Spleen (tissue), 13 donors: ENCODE measurements around the gene TET3. TPM values are rescaled to one million over a fixed set of nuclear protein-coding genes. Genes with fewer than 3 reads are reported as not detected.

Source experiments
- DNase-seq: peaks from one replicate; pipeline ENCODE4 v3.0.0-alpha.2; 2020
- H3K27ac ChIP-seq, 8 donors: fragments of 200-600 bp; sonication (generic) in 7 of 8; 1 replicate in 4 of 8; 2 replicates in 4 of 8; pipeline versions ENCODE4 v1.5.0 to v1.8.0; 2016 to 2021; ENCODE audit warnings: inconsistent platforms in 4 of 8, mild to moderate bottlenecking in 4 of 8, moderate library complexity in 1 of 8
- H3K27me3 ChIP-seq, 7 donors: fragments of 200-600 bp; sonication (generic) in 6 of 7; replicated peaks in 1 of 7; 1 replicate in 4 of 7; 2 replicates in 3 of 7; pipeline versions ENCODE4 v1.5.0 to v1.8.0; 2016 to 2021; ENCODE audit warnings: inconsistent platforms in 3 of 7, mild to moderate bottlenecking in 1 of 7
- H3K36me3 ChIP-seq, 6 donors: fragments of 200-600 bp; sonication (generic) in 5 of 6; 1 replicate in 4 of 6; 2 replicates in 2 of 6; pipeline versions ENCODE4 v1.5.0 to v1.8.0; 2016 to 2021; ENCODE audit warnings: inconsistent platforms in 2 of 6
- H3K4me1 ChIP-seq, 6 donors: fragments of 200-600 bp; sonication (generic) in 5 of 6; 1 replicate in 3 of 6; 2 replicates in 3 of 6; pipeline versions ENCODE4 v1.5.0 to v1.8.0; 2016 to 2021; ENCODE audit warnings: inconsistent platforms in 3 of 6
- H3K4me3 ChIP-seq, 8 donors: fragments of 200-600 bp; sonication (generic) in 7 of 8; 1 replicate in 4 of 8; 2 replicates in 4 of 8; pipeline versions ENCODE4 v1.5.0 to v1.8.0; 2016 to 2021; ENCODE audit warnings: inconsistent platforms in 4 of 8, mild to moderate bottlenecking in 4 of 8, moderate library complexity in 2 of 8
- H3K9me3 ChIP-seq, 8 donors: fragments of 200-600 bp; sonication (generic) in 7 of 8; 1 replicate in 4 of 8; 2 replicates in 4 of 8; pipeline versions ENCODE4 v1.5.0 to v1.8.0; 2016 to 2021; ENCODE audit warnings: inconsistent platforms in 4 of 8
- POLR2A ChIP-seq, 3 donors: fragments of 450-650 bp; IDR thresholded peaks; one replicate each; pipeline ENCODE4 v1.5.1; 2017; ENCODE audit warnings: antibody characterized with exemption in 3 of 3, mild to moderate bottlenecking in 1 of 3
- POLR2AphosphoS5 ChIP-seq, 3 donors: sonication (generic); formaldehyde crosslinking; IDR thresholded peaks; one replicate each; pipeline ENCODE4 v1.5.1; 2017; ENCODE audit warnings: antibody characterized with exemption in 3 of 3
- WGBS, 5 donors: extraction: QIAGEN DNeasy Blood & Tissue Kit in 3 of 5; methylation state at CpG; one replicate each; pipeline versions ENCODE4 v1.1.5 to v1.1.7; 2013 to 2018; 5-methylcytosine and 5-hydroxymethylcytosine counted together
- intact Hi-C: fragments of 100-400 bp; cut with DNase I; formaldehyde crosslinking; loops from one replicate; pipeline ENCODE4 v1.15.0; 2023; ENCODE audit warnings: low total_unique reads
- long read RNA-seq, 2 donors: transcript quantifications; one replicate each; lab custom pipeline, GENCODE V29; 2026
- polyA plus RNA-seq, 3 donors: library from polyadenylated mRNA; stranded (reverse); fragments of 200-250 nt; gene quantifications; one replicate each; pipeline ENCODE4 v1.2.1, GENCODE V29; 2013
- total RNA-seq, 7 donors: library from RNA; depleted of rRNA in 3 of 7; stranded (reverse); fragments of >200 nt in 3 of 7; fragmentation: NEBNext Ultra II Directional in 4 of 7; extraction: Animal tissue kit (Norgen Biotek cat#: 25700) in 4 of 7; gene quantifications; one replicate each; pipeline versions ENCODE4 v1.1.0 to v1.2.1, GENCODE V29; 2016 to 2021
- TF ChIP-seq, protein P1 (sequence below), 11 experiments: fragments of 200-600 bp in 7 of 11; fragments of 450-650 bp in 4 of 11; sonication (generic) in 4 of 11; IDR thresholded peaks in 8 of 11; conservative IDR thresholded peaks in 3 of 11; 1 replicate in 7 of 11; 2 replicates in 4 of 11; pipeline versions ENCODE4 v1.4.0 to v1.8.0; 2016 to 2021; ENCODE audit warnings: antibody characterized with exemption in 11 of 11, inconsistent platforms in 4 of 11, mild to moderate bottlenecking in 1 of 11
- donor health status: healthy with polysubstance abuse.
- donor health status: DM: no; HTN: no; CAD: no; lungs with moderate emphysema.
- donor health status: DM: no; HTN: no; CAD: no.
- donor health status: Bipolar disorder and iron deficiency.
- donor health status: healthy.
- donor health status: DM: no; HTN: no; CAD: no.
- donor health status: DM: yes; HTN: yes; CAD: no.

Gene TET3
- total RNA-seq = 10 to 100 TPM; 18.9 to 27.6 (median 24.0) TPM
- 1 to 10 TPM; 1.6 to 3.9 (median 1.7) TPM for polyA plus RNA-seq
- long read RNA-seq, donor 1 = 0 reads
- long read RNA-seq, donor 2 = 0 reads

DNA sequence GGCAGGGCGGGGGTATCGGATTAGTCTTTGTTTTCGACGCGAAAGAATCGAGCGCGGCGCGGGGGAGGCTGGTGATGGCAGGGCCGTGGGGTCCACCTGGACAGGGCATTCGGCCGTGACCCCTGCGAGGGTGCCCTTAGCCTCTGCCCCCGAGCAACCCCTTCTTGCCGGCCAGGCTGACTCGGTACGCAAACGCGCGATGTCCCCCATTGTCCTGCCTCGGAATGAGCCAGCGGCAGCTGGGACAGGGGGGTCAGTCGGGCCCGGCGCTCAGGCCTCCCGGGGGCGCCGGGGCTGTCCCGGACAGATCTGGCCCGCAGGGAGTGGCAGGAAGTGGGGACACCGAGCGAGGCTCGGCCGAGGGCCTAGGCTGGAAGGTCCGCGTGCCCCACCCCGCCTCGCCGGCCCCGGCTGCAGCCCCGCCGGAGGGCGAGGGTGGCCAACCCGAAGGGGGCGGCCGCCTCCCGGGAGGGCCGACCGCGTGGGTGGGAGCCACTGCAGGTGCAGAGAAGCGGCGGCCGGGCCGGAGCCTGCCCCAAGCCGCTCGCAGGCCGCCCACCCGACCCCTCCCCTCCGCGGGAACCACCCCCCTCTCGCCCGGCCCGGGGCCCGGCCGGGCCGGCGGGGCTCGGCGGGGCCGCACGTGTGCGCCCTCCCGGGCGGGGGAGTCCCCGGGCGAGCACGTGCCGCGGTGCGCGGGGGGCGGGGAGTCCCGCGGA is at the start of gene TET3:
Gene TET3, plus strand, starts transcription at position 708 of the 719 bp plus-strand sequence. CDS start 1,494 bp downstream, outside the sequence.
- 1 to 5% (median 2%) methylated on average over 26 to 85 of the region's 85 CpGs for WGBS, 5 donors
- Histone ChIP-seq H3K27me3 (peaks cover 0 to 13% (median 0%) of the 10 kb centered on the region in 7 donors), H3K9me3 (no peaks in the 10 kb centered on the region), H3K4me1 (peaks cover 44 to 91% (median 84%) of the 10 kb centered on the region in 6 donors), H3K27ac (peak within 1 kb of the TSS; percentile 40 to 93 (median 86)), H3K36me3 (peaks cover 0 to 26% (median 0%) of the 10 kb centered on the region in 6 donors), H3K4me3 (peak within 1 kb of the TSS; percentile 50 to 75 (median 64))
- TF ChIP-seq POLR2A (IDR thresholded peaks at IDR 0.05) (no peak), POLR2AphosphoS5 (IDR thresholded peaks at IDR 0.05) (peak in 1 of 3 donors; percentile 38)
- TF ChIP-seq, protein P1, sequence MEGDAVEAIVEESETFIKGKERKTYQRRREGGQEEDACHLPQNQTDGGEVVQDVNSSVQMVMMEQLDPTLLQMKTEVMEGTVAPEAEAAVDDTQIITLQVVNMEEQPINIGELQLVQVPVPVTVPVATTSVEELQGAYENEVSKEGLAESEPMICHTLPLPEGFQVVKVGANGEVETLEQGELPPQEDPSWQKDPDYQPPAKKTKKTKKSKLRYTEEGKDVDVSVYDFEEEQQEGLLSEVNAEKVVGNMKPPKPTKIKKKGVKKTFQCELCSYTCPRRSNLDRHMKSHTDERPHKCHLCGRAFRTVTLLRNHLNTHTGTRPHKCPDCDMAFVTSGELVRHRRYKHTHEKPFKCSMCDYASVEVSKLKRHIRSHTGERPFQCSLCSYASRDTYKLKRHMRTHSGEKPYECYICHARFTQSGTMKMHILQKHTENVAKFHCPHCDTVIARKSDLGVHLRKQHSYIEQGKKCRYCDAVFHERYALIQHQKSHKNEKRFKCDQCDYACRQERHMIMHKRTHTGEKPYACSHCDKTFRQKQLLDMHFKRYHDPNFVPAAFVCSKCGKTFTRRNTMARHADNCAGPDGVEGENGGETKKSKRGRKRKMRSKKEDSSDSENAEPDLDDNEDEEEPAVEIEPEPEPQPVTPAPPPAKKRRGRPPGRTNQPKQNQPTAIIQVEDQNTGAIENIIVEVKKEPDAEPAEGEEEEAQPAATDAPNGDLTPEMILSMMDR (IDR thresholded peaks at IDR 0.05 in 8 of 11, conservative IDR thresholded peaks at IDR 0.05 in 3 of 11) = no peak
- peak; percentile 95 for DNase-seq
- intact Hi-C loops = loop anchor here (5.0 kb wide), 1 partner anchor 57 kb away; the partner anchor contains the start of gene DGUOK

DNA sequence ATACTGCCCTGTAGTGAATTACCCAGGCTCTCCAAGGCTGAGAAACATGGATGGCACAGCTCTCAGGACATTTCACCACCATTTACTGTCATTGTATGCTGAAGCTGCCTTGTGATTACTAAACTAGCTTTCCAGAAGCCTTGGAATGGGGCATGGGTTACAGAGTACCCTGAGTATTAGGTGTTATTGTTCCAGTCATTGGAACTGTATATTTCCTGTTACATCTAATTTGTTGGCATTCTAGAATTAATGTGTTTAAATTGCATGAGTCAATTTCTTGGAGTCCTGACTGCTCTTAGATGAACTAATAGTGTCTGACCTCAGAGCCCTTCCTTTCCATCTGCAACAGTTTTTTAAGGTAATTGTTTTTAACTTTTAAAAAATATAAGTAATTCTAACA is 49.1 kb upstream of the TET3 start:
- Histone ChIP-seq H3K4me3 (no peak overlapping the region), H3K27ac (no peak overlapping the region), H3K9me3 (no peaks in the 10 kb centered on the region), H3K4me1 (peaks cover 0 to 96% (median 37%) of the 10 kb centered on the region in 6 donors), H3K27me3 (no peaks in the 10 kb centered on the region), H3K36me3 (peaks cover 0 to 92% (median 24%) of the 10 kb centered on the region in 6 donors)
- TF ChIP-seq, protein P1 (IDR thresholded peaks at IDR 0.05 in 8 of 11, conservative IDR thresholded peaks at IDR 0.05 in 3 of 11) = no peak
- TF ChIP-seq POLR2AphosphoS5 (IDR thresholded peaks at IDR 0.05) (no peak), POLR2A (IDR thresholded peaks at IDR 0.05) (no peak)
- DNase-seq = no peak
- intact Hi-C loops = no loop called here

DNA sequence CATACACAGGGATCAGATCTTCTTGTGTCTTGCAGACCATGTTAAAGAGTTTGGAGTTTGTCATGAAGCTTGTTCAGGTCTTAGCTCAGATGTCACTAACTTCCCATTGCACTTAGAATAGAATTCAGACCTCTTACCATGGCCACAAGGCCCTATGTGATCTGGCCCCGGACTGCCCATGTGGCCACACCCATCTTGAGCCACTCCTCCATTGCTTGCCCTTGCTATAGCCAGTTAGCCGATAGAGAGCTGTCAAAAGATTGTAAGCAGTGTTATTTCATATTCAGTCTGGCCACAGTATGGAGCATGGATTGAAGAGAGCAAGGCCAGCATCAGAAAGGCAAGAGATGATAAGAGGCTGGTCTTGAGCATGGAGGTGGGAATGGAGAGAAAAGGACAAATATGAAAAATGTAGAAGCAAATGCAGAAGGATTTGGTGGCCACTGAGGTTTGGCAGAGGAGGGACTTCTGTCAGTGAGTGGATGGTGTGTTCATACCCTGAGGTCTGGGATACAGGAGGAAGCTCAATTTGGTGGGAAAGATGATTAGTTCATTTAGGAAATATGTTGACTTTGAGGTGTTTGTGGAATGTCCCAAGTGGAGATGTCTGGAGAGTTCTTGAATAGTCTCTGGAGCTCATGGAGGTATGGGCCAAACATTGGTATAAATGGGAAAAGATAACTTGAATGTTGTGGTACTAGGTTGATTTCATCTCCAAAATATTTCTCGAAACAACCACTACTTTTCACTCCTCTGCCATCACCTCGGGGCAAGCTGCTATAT is 47.4 kb upstream of the TET3 start:
- Histone ChIP-seq H3K27me3 (no peaks in the 10 kb centered on the region), H3K9me3 (no peaks in the 10 kb centered on the region), H3K36me3 (peaks cover 0 to 93% (median 23%) of the 10 kb centered on the region in 6 donors), H3K4me1 (peaks cover 0 to 96% (median 25%) of the 10 kb centered on the region in 6 donors), H3K27ac (no peak overlapping the region), H3K4me3 (no peak overlapping the region)
- WGBS, 5 donors = 87 to 96% (median 90%) methylated on average over 4 of the region's 4 CpGs
- intact Hi-C loops = no loop called here
- TF ChIP-seq POLR2A (IDR thresholded peaks at IDR 0.05) = no peak
- TF ChIP-seq, protein P1 (IDR thresholded peaks at IDR 0.05 in 8 of 11, conservative IDR thresholded peaks at IDR 0.05 in 3 of 11) = no peak
- no peak for TF ChIP-seq POLR2AphosphoS5 (IDR thresholded peaks at IDR 0.05)
- DNase-seq = no peak

DNA sequence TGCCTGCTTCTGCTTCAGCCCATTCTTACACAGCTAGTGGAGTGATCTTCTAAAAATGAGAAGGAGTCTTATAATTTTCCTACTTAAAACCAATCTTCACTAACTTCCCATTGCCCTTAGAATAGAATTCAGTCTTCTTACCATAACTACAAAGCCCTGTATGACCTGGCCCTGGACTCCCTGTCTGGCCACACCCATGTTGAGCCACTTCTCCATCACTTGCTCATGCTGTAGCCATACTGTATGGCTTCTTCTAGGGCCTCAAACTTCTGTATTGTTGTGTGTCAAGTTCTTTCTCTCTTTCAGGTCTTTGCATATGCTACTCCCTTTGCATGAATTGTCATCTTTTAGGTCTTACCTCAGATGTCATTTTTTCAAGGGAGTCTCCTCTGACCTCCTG is 46.8 kb upstream of the TET3 start:
- Histone ChIP-seq H3K36me3 (peaks cover 0 to 93% (median 17%) of the 10 kb centered on the region in 6 donors), H3K9me3 (no peaks in the 10 kb centered on the region), H3K4me1 (peaks cover 0 to 93% (median 22%) of the 10 kb centered on the region in 6 donors), H3K27ac (no peak overlapping the region), H3K4me3 (no peak overlapping the region), H3K27me3 (no peaks in the 10 kb centered on the region)
- DNase-seq = no peak
- intact Hi-C loops = no loop called here
- TF ChIP-seq, protein P1 (IDR thresholded peaks at IDR 0.05 in 8 of 11, conservative IDR thresholded peaks at IDR 0.05 in 3 of 11) = no peak
- TF ChIP-seq POLR2AphosphoS5 (IDR thresholded peaks at IDR 0.05) = no peak
- no peak for TF ChIP-seq POLR2A (IDR thresholded peaks at IDR 0.05)
